DMS79 treated with DMSO at 0.1 percent for 48 hours (cell line): ENCODE results near the gene AVPR1A.

Experiments
- DNase-seq: peaks from one replicate; lab custom pipeline; 2025; lab: John Stamatoyannopoulos, UW

The AVPR1A gene

GRCh38 chr12:63095369-63095980 is 55.5 kb downstream of the AVPR1A start:
- no peak for DNase-seq

GRCh38 chr12:63093711-63094110 is 57.3 kb downstream of the AVPR1A start:
- DNase-seq = no peak

- DNase-seq = no peak
Observed at GRCh38 chr12:63093084-63093483, 57.9 kb downstream of the AVPR1A start.
